Heart left ventricle (tissue), 16 donors: Measurements from ENCODE around the gene PLCL1. TPM values are rescaled to one million over a fixed set of nuclear protein-coding genes. Genes with fewer than 3 reads are reported as not detected.

Source experiments
- ATAC-seq, 4 donors: fragments of 200-7000 bp; cut with Tn5 transposase; one replicate each; pipeline ENCODE4 v1.9.1; 2020 to 2022; ENCODE audit warnings: moderate library complexity in 4 of 4, mild to moderate bottlenecking in 3 of 4, moderate number of reproducible peaks in 1 of 4
- DNase-seq, 5 donors: peaks; one replicate each; pipeline ENCODE4 v3.0.0-alpha.2; 2020
- H3K27ac ChIP-seq, 12 donors: fragments of 200-600 bp; sonication (generic) in 4 of 12; one replicate each; pipeline versions ENCODE4 v1.5.0 to v1.8.0; 2016 to 2022; ENCODE audit warnings: mild to moderate bottlenecking in 2 of 12
- H3K27me3 ChIP-seq, 9 donors: fragments of 200-600 bp; sonication (generic) in 2 of 9; one replicate each; pipeline versions ENCODE4 v1.5.1 to v1.8.0; 2016 to 2022; ENCODE audit warnings: mild to moderate bottlenecking in 3 of 9
- H3K36me3 ChIP-seq, 9 donors: fragments of 200-600 bp; sonication (generic) in 2 of 9; one replicate each; pipeline versions ENCODE4 v1.5.0 to v1.8.0; 2018 to 2022; ENCODE audit warnings: mild to moderate bottlenecking in 2 of 9
- H3K4me1 ChIP-seq, 12 donors: fragments of 200-600 bp; sonication (generic) in 4 of 12; one replicate each; pipeline versions ENCODE4 v1.5.0 to v1.8.0; 2016 to 2022; ENCODE audit warnings: mild to moderate bottlenecking in 3 of 12
- H3K4me3 ChIP-seq, 12 donors: fragments of 200-600 bp; sonication (generic) in 4 of 12; one replicate each; pipeline versions ENCODE4 v1.5.0 to v1.8.0; 2017 to 2022; ENCODE audit warnings: mild to moderate bottlenecking in 9 of 12, moderate library complexity in 4 of 12
- H3K9me3 ChIP-seq, 12 donors: fragments of 200-600 bp; sonication (generic) in 4 of 12; one replicate each; pipeline versions ENCODE4 v1.5.0 to v1.8.0; 2016 to 2022; ENCODE audit warnings: mild to moderate bottlenecking in 1 of 12
- CTCF ChIP-seq, 12 donors: fragments of 200-600 bp; sonication (generic) in 4 of 12; IDR thresholded peaks; one replicate each; pipeline versions ENCODE4 v1.5.0 to v1.8.0; 2018 to 2022; ENCODE audit warnings: antibody characterized with exemption in 12 of 12, mild to moderate bottlenecking in 5 of 12
- POLR2A ChIP-seq, 2 donors: fragments of 450-650 bp; IDR thresholded peaks; one replicate each; pipeline ENCODE4 v1.6.1; 2017; ENCODE audit warnings: antibody characterized with exemption in 2 of 2, mild to moderate bottlenecking in 2 of 2, moderate library complexity in 2 of 2
- WGBS, 4 donors: extraction: QIAGEN DNeasy Blood & Tissue Kit in 2 of 4; methylation state at CpG; one replicate each; pipeline versions ENCODE4 v1.1.5 to v1.1.7; 2013 to 2018; 5-methylcytosine and 5-hydroxymethylcytosine counted together
- intact Hi-C, 10 donors: fragments of 100-400 bp; cut with DNase I; formaldehyde crosslinking; loops; one replicate each; pipeline versions ENCODE4 v1.11.1 to v1.14.2; 2022
- polyA plus RNA-seq, 2 donors: library from polyadenylated mRNA; stranded (reverse); fragments of 200-250 nt; gene quantifications; one replicate each; pipeline ENCODE4 v1.2.3, GENCODE V29; 2013
- total RNA-seq, 9 donors: library from RNA; depleted of rRNA in 2 of 9; stranded (reverse); fragments of >200 nt in 2 of 9; fragmentation: NEBNext Ultra II Directional in 3 of 9; extraction: Animal tissue kit (Norgen Biotek cat#: 25700) in 3 of 9; gene quantifications; one replicate each; pipeline versions ENCODE4 v1.1.0 to v1.2.4, GENCODE V29; 2016 to 2023
- donor health status: ischemic (EF 13 %, LVEDD 7.1; RV severe dilation, severe dysfunction).
- donor health status: healthy with polysubstance abuse.
- donor health status: DM: no; HTN: yes; CAD: no.
- donor health status: DM: no; HTN: no; CAD: no.
- donor health status: ischemic (EF 25% LVEDD 6.9; RV normal size, moderate dysfunction).
- donor health status: ischemic (EF 25% LVEDD 5.7; RV mildly dilated, moderate dysfunction).
- donor health status: healthy.
- donor health status: DM: yes; HTN: yes; CAD: no.
- donor health status: ischemic (EF 35%, LVEDD 5.7; RV mildly dilated, moderate dysfunction).
- donor health status: nonischemic (EF 11% LVEDD 7.7; RV severe dilation, severe dysfunction).
- donor health status: DM: yes; HTN: yes; CAD: no.
- donor health status: PGD.
- donor health status: ischemic (EF 29% LVEDD 5.4; RV normal size, mild dysfunction).
- donor health status: nonischemic (EF 23%, LVEDD 6.1; RV moderate dilation, normal function).

PLCL1 gene
- total and polyA plus RNA-seq, 11 donors = 22.0 to 126 (median 90.4) TPM

DNA sequence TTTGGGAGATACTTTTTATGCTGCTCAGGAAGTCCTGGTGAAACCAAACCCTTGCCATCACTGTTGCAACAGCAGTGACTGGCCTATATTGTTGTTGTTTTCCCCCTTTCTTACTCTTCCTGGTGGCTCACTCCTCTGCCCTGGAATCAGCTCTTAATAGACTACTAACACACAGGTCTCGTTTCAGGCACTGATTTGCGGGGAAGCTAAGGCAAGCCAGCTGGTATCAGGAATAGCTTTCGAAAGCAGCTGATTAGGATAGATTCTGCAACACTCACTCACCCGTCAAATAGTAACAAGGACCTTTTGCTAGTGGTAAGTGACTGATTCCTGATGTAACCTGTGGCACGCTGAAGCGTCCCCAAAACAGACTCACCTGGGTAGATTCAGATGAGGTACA, 360.4 kb downstream of the PLCL1 start:
- ATAC-seq (peak in 2 of 4 donors; percentile 51 to 59), DNase-seq (no peak)
- whole genome bisulfite sequencing, 4 donors = 43 to 63% (median 48%) methylated on average over 6 of the region's 6 CpGs
- Histone ChIP-seq H3K27ac (no peak overlapping the region), H3K27me3 (no peaks in the 10 kb centered on the region), H3K9me3 (no peaks in the 10 kb centered on the region), H3K36me3 (no peaks in the 10 kb centered on the region), H3K4me1 (peaks cover 0 to 10% (median 0%) of the 10 kb centered on the region in 12 donors), H3K4me3 (no peak overlapping the region)
- intact Hi-C loops = no loop called here
- no peak for TF ChIP-seq CTCF (IDR thresholded peaks at IDR 0.05)
- no peak for TF ChIP-seq POLR2A (IDR thresholded peaks at IDR 0.05)

GRCh38 chr2:198165289-198165688, 360.9 kb downstream of the PLCL1 start:
- Histone ChIP-seq H3K4me1 (peaks cover 0 to 10% (median 0%) of the 10 kb centered on the region in 12 donors), H3K36me3 (no peaks in the 10 kb centered on the region), H3K27me3 (no peaks in the 10 kb centered on the region), H3K4me3 (no peak overlapping the region), H3K9me3 (no peaks in the 10 kb centered on the region), H3K27ac (no peak overlapping the region)
- TF ChIP-seq POLR2A (IDR thresholded peaks at IDR 0.05) (no peak), CTCF (IDR thresholded peaks at IDR 0.05) (no peak)
- intact Hi-C loops = no loop called here
- DNase-seq (no peak), ATAC-seq (no peak)
- 74 to 83% (median 78%) methylated on average over 4 of the region's 4 CpGs for WGBS, 4 donors

DNA sequence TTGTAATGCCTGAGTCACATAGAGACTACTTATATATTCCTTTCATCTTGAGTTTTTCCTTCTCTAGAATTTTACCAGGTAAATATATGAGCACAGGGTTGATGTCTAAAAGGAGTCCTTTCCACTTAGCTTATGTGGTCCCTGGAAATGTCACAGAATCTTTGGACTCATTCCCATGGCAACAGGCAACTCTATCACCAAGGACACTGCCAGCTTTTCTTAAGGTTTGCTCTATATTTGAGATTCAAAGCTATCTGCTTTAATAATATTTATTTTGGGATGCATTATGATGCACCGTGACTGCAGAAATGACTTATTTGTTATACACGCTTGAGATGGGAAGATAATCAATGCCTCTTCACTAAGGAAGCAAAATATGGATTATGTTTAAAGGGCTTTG, 363.0 kb downstream of the PLCL1 start:
- Histone ChIP-seq H3K27ac (no peak overlapping the region), H3K36me3 (no peaks in the 10 kb centered on the region), H3K4me1 (peaks cover 0 to 10% (median 0%) of the 10 kb centered on the region in 12 donors), H3K4me3 (no peak overlapping the region), H3K27me3 (no peaks in the 10 kb centered on the region), H3K9me3 (no peaks in the 10 kb centered on the region)
- TF ChIP-seq CTCF (IDR thresholded peaks at IDR 0.05) = no peak
- TF ChIP-seq POLR2A (IDR thresholded peaks at IDR 0.05) = no peak
- ATAC-seq (no peak), DNase-seq (no peak)
- WGBS, 4 donors = 71 to 91% (median 86%) methylated on average over 2 of the region's 2 CpGs
- intact Hi-C loops = no loop called here

DNA sequence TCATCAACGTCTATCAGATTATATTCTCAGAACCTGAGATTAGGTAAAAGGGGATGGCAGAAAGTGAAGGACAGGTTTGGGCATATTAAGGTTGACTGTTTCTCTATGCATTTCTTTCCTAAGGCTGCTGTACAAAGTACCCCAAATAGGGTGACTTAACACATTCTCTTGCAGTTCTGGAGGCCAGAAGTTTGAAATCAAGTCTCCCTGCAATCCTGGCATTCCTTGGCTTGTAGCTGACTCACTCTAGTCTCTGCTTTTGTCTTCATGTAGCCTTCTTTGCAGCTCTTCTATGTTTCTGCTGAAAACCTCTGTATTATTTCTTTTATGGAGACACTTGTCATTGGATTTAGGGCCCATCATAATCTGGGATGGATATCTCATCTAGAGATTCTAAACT, 364.3 kb downstream of the PLCL1 start:
- H3K27ac ChIP-seq = no peak overlapping the region
- WGBS, 4 donors = 81 to 91% (median 87%) methylated on average over 1 of the region's 1 CpG
- no peaks in the 10 kb centered on the region for H3K36me3 ChIP-seq
- no peaks in the 10 kb centered on the region for H3K9me3 ChIP-seq
- no peak for ATAC-seq
- H3K4me1 ChIP-seq = peaks cover 0 to 10% (median 0%) of the 10 kb centered on the region in 12 donors
- TF ChIP-seq CTCF (IDR thresholded peaks at IDR 0.05) = no peak
- TF ChIP-seq POLR2A (IDR thresholded peaks at IDR 0.05) = no peak
- H3K27me3 ChIP-seq = no peaks in the 10 kb centered on the region
- H3K4me3 ChIP-seq = no peak overlapping the region
- no peak for DNase-seq
- intact Hi-C loops = no loop called here
